ENCODE data around the gene MORN5. TPM values are rescaled to one million over a fixed set of nuclear protein-coding genes. Genes with fewer than 3 reads are reported as not detected.
A peak's percentile ranks its signal among the peaks of the same experiment; 100 is the strongest.

The MORN5 gene
- total RNA-seq, 1 donor from 2014 or later = 0.64 TPM

GRCh38 chr9:122248448-122248865 lies 88.7 kb downstream of the MORN5 start:
- peak overlapping the region; percentile 71 for H3K27ac Mint-ChIP-seq (ENCODE audit: unreplicated experiment)
- H3K36me3 Mint-ChIP-seq (ENCODE audit: low read depth, unreplicated experiment) = peaks cover 44% of the 10 kb centered on the region
- peaks cover 36% of the 10 kb centered on the region for H3K4me1 Mint-ChIP-seq (ENCODE audit: unreplicated experiment)
- no peak overlapping the region for H3K4me3 Mint-ChIP-seq (ENCODE audit: unreplicated experiment)
- no peak for TF ChIP-seq CTCF (IDR thresholded peaks at IDR 0.05; ENCODE audit: unreplicated experiment)
- no peaks in the 10 kb centered on the region for H3K27me3 Mint-ChIP-seq (ENCODE audit: unreplicated experiment)
- H3K9me3 Mint-ChIP-seq (ENCODE audit: unreplicated experiment) = no peaks in the 10 kb centered on the region
- no peak for DNase-seq (ENCODE audit: low spot score)

Small RNAs within 50 kb of the gene (microRNA-seq; reads per million reads assigned to microRNA genes)
- gene MIR4478 (ENCODE audit: unreplicated experiment) = not detected

Other genes starting within 250 kb of the MORN5 start
- 4.0 TPM for gene TTLL11, start 66.6 kb upstream of the MORN5 start, total RNA-seq (ENCODE audit: unreplicated experiment)
- gene NDUFA8, start 129 bp upstream of the MORN5 start, total RNA-seq (ENCODE audit: unreplicated experiment) = 45.2 TPM
- gene LHX6, start 69.0 kb downstream of the MORN5 start, total RNA-seq (ENCODE audit: unreplicated experiment) = 6.0 TPM
- gene RBM18, start 104.9 kb downstream of the MORN5 start, total RNA-seq (ENCODE audit: unreplicated experiment) = 22.2 TPM
- gene MRRF, start 105.0 kb downstream of the MORN5 start, total RNA-seq (ENCODE audit: unreplicated experiment) = 40.3 TPM
- gene PTGS1, start 211.1 kb downstream of the MORN5 start, total RNA-seq (ENCODE audit: unreplicated experiment) = 33.4 TPM

Measured in endothelial cell (in vitro differentiated cells).